NCI-H1930 (cell line): ENCODE data around the gene NTN1.
"Not testable (repeated sequence)": the region's sequence is repeated elsewhere in the genome, so short reads cannot be mapped to it uniquely, and the experiment has no call there.

Experiments
- DNase-seq, 2 experiments: peaks; one replicate each; lab custom pipeline; 2025; lab: John Stamatoyannopoulos, UW

Gene NTN1

DNA sequence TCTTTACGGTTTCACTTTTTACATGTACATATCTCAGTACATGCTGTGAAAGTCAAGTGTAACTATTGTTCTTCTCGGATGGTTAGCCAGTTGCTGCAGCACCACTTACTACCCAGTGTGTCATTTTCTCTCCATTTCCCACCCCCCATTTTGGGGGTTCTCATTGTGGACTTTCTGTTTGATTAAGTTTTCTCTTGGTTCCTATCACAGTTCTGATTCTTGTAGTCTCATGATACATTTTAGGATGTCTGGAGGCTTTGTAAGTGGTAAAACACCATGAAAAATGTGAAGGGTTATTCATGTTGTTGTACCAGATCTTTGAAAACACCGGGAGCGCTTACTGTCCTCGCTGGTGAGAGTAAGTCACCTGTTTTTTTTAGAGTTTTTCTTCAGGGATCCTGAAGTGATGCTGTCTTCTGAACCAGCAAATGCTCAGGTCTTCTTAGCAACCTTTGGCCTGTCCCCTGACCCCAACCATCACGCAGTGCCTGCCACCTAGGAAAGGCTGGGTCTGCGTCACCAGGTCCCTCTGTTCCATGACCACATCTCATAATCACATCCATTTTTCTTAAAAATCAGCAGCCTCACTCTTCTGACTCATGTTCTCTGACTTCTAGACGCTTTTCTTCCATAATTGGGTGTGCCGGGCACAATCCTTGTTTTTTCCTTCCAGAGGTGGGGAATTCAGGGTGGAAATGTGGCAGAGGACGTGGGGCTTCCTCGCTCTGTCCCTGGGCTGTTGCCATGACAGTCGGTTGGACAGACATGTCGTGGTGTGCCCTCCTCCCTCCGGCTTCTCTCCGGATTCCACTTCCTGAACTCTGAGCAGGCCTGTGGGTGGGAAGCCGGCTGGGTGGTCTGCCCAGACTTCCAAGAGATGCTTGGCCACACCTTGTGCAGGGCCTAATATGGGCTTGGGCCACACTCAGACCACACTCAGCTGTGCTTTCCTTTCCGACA lies 102.6 kb downstream of the NTN1 start:
- no peak for DNase-seq

DNA sequence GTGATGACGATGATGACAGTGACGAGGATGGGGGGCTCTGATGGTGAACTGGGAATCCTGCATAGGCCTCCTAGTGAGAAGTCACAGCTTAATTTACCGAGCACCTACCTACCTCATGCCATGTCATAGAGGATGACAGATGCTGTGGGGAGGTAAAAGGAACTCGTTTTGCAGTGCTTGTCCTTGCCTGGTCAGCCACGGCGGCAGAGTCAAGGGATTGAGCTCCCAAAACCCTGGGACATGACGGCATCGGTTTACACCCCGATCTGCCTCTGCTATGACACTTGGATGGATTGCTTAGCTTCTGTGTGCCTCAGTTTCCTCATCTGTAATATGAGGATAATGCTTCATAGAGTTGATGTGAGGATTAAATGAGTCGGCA lies 103.2 kb downstream of the NTN1 start:
- no peak for DNase-seq

DNA sequence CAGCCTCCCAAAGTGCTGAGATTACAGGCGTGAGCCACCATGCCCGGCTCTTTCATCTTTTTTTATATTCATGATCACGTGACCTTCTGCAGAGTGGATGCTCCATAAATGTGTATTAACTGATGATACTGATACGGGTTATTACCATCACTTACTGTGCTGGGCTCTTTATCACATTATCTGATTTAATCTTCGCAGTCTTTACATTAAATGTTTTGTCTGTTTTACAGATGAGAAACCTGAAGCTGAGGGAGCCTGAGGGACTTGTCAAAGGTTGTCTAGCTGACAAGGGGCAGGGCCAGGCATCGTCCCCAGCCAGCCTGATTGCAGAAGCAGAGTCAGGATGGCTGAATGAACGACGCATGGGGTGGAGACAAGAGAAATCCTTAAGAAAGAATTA lies 104.4 kb downstream of the NTN1 start:
- no peak for DNase-seq

DNA sequence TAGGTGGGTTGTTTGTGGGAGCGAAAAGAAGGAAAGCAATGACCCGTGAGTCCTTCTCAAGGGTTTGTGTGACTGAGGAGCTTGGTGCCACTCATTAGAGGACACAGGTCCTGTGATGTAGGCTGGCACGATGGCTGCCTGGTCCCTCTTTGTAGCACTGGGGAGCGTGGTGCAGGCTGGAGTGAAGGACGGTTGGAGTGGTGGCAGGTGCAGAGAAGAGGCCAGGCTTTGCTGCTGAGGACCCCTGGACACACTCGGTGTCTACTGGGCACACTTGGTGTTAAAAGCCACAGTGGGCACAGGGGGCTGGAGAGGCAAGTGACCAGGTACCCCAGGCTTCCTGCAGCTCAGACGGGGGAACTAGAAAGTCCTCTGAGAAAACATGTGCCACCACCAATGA lies 106.0 kb downstream of the NTN1 start:
- no peak for DNase-seq

DNA sequence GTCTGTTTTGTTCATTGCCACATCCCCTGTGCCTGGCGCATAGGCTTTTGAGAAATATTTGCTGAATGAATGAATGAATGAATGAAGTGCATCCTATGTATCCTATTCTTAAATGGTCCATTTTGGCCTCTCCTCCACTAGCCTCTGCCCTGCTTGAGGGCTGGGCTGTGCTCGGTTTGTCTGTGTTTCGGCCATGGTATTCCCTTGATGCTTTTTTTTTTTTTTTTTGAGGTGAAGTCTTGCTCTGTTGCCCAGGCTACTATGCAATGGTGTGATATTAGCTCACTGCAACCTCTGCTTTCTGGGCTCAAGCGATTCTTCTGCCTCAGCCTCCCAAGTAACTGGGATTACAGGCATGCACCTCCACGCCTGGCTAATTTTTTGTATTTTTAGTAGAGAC lies 110.1 kb downstream of the NTN1 start:
- DNase-seq = no peak

DNA sequence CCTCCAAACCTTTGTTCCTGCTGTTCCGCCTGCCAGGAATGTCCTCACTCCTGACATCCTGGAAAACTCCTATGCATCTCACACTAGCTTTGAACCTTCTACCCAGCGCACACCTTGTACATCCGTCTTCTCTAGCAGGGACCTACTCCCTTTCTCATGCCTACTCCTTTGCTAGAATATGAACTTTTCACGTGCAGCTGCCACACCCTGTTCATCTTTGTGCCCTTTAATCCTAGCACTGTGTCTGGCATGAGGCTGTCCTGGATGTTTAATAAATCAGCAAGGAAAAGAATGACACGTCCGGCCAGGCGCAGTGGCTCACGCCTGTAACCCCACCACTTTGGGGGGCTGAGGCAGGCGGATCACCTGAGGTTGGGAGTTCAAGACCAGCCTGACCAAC lies 111.0 kb downstream of the NTN1 start:
- DNase-seq = no peak

DNA sequence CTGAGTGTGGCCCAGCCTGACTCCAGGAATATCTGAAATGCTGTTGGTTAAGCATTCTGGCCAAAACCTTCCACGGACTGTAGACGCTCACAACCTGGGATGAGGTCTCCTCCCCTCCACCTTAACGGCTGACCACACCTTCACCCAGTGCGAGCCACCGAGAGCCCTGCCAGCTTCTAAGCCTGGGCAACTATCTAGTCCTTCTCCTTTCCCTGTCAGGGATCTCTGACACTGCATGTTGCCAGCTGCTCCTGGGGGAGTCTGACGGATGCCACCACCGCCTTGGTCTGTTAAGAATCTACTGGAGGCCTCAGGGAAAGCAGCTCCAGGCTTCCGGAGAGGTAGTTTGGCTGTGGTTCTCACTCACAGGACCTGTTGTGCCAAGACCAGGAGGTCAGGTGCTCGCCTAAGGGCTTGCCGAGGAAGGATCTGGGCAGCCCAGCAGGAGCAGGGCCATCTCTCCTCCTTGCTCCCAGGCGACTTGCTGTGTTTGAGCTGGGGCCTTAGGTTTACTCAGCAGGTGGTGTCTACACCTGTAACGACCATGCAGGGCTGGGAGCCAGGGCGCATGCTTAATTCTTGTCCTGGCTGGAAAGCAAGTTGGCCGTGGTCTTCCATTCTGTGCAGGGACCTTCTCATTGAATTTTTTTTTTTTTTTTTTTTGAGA lies 111.8 kb downstream of the NTN1 start:
- DNase-seq = no peak

DNA sequence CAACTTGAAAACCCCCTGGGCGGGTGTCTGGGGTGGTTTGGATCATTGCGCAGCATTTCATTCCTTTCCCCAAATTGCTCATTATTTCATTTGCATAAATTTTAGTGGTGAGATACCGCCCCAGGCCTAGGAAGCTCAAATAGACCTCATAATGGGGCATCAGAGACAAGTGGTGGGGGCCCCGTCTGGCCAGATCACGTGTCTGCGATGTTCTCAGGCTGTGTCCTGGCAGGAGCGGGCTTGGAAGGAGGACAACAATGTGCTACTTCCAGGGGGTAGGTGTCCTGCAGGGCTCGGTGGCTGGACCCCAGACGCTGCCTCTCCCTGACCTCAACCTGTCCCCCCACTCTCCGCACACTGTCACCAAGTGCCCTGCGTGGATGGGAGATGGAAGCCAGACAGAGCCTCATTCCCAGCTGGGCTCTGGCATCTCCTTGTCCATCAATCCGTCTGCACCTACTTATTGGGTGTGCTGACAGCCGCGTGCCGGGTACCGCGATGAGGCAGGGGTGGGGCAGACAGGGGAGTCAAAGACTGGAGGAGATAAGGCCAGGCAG lies 116.9 kb downstream of the NTN1 start:
- DNase-seq = no peak

DNA sequence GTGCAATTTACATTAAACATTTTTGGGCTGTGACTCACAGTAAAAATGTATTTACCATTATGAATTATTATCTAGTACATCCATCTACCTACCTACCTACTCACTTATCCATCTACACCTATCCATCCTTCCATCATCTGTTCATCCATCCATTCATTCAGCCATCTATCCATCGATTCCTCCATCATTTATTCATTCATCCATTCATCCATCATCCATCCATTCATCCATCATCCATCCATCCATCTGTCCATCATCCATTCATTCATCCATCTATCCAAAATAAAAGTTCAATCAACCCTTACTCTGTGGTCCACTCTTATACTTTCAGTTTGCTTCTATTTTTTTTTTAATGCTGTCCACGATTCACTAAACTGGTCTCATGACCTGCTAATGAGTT lies 118.4 kb downstream of the NTN1 start:
- no peak for DNase-seq

DNA sequence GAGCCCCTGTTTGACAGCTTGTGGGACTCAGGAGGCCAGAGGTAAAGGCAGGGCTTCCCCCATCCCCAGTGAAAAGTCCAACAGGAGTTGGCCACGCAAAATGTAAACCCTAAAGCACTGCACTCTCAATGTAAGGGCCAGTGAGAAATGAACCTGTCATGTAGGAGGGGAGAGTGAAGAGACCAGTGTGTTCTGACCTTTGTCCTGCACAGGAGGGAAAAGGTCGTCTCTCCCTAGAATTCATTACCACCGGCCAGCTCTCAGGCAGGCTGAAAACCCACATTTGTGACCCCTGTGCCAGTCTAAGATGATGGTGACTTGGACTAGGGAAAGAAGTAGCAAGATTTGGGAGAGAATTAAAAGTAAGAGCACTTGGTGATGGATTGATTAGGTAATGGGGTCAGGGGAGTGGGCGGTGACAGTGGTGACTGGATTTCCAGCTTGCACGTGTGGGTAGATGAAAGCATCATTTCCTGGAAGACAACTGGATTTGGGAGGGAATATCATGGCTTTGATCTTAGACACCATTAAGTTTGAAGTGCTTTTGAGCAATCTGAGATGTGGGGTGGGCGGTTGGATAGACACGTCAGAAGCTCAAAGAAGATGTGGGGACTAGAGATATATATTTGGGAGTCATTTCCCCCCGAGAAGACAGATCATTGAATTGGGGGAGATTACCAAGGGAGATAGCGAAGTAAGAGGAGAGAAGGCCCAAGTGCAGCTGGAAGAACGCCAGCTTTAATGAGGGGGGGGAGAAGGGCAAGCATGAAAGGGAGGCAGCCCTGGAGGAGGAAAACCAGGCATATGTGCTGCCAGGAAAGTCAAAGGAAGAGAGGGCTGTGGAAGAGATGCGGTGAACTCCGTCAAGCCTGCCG lies 119.5 kb downstream of the NTN1 start:
- DNase-seq = no peak

DNA sequence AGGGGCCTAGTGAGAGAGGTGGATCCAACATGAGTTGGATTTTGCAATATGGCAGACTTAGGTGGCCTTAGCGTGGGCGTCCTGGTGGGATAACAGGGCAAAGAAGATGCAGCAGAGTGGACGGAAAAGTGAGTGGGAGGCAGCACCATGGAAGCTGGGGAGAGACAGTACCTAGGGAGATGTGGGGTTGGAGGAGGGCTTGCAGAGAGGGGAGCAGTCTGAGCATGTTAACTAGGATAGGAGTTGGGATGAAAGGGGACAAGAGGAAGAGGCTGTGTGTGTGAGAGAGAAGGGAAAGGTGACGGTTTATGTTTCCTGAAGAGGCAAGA lies 120.1 kb downstream of the NTN1 start:
- no peak for DNase-seq

DNA sequence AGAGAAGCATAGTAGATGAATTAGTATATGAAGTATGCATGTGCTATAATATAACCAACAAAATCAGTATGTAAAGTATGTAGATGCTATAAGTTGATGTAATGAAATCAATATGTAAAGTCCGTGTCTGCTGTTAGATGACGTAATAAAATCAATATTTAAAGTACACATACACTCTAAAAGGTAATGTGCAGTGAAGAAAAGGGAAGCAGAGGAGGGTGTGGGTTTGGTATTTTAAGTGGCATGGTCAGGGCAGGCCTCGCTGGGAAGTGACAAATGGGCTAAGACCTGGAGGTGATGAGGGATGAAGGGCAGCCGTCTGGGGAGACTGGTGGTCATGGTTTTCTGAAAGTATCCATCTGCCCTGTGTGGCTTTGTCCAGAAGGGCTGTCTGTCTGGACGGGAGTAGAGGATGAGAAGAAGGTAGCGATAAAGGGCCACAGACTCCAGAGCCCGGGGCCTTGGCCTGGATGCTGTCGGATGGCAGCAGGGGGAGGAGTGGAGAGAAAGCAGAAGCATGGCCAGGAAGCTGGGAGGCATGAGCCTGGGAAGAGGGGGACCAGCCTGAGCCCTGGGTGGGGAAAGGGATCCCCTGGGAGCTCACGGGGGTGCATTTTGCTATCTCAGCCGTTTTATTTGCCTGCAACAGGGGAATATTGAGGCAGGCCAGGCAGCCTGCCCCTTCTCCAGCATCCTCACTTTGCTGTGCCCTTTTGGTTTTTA lies 121.6 kb downstream of the NTN1 start:
- DNase-seq = no peak

DNA sequence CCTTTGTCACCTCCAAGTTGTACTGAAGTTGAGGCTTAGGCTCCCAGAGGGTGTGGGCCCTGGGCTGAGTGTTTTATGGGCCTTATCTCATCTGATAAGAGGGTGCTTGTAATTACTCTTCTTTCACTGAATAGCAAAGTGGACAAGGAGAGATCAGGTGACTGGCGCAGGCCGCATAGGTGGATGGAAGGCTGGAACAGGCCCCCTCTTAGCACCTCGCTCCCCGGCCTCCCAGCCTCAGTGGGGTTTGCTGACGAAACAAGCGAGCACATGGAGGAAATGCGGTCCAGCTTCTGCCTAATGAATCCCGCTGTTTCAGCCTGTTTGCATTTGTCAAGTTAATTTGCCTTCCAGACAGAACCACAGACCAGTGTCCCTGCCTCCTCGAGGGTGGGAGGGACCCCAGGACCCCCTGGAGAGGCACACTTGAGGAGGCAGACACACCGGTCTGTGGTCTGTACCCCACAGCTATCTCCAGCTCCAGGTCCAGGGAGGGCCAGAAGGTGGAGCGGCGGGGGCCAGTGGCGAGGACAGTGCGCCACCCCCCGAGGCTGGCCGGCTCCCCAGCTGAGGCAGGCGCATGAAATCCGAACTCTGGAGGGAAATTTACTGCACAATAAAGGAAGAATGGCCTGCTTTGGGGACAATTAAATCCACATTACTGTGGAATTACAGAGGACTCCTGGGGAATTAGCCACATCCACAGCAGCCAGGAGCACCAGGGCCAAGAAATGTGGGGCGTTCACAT lies 123.4 kb downstream of the NTN1 start:
- no peak for DNase-seq

DNA sequence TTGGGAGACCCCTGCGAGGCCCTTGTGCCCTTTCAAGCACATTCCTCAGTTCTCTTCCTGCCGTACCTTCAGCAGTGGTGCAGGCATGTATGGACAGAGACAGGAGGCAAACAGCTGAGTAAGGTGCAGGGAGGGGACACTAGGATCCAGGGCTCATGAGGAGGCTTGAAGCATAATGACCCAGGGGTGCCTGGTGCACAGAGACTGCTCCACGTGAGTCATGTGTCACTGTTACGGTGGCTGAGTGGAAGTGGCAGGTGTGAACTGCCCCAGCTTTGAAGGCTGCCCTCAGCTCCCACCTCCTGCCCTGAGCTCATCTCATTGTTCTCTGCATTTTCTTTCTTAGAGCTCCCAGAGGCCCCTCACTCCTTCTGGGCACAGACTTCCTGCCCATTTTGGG lies 124.8 kb downstream of the NTN1 start:
- no peak for DNase-seq

DNA sequence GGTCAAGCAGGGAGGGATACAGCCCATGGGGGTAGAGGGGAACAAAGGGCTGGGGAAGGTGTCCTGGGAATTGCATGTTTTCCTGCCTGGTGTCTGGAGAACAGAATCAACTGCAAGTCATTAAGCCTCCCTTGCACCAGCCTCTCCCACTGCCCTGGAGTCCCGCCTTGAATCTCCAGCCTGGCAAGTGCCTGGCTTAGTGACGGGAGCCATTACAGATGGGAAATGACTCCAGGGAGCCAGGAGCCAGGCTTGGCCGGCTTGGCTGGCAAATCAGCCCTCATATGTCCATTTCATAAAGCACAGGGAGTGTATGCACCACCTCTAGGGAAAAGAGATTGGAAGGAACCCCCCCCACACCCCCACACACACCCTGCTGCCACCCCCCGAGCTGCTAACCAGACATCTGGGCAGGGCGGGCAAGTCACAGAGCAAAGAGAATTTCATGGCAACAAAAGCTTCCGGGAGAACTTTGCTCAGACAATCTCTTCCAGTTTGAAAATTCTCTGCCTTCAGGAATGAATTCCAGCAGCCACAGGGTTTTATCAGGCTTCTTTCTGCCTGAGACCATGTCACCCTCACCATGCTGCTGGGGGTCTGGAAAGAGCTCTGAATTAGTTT lies 127.7 kb downstream of the NTN1 start:
- no peak for DNase-seq

DNA sequence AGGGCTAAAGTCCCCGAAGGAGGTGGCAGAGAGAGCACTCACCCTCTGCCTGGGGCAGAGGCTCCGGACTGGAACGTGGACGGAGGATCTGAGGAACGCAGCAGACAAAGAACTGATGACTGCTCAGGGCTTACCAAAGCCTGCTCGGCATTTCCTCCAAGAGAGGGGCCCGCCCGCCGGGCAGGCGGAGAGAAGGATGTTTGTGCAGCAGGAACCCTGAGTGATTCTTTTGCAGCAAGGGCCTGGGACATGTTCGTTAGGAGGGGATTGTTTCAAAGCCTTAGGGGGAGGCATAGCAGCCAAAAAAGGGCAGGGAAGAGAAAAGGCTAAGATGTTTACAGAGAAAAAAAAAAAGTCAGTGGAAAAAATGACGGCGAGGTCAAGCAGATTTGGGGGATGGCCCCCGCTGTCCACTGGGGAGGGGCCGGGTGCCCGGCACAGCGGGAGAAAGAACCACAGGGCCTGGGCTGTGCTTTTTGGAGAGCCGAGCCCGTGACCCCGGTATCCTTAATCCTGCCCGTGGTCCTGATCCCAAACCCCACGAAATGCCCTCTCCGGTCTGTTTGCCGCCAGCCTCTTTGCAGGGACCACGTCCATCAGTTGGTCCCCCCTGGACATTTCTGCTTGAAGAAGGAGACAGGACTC lies 129.3 kb downstream of the NTN1 start:
- DNase-seq = no peak

DNA sequence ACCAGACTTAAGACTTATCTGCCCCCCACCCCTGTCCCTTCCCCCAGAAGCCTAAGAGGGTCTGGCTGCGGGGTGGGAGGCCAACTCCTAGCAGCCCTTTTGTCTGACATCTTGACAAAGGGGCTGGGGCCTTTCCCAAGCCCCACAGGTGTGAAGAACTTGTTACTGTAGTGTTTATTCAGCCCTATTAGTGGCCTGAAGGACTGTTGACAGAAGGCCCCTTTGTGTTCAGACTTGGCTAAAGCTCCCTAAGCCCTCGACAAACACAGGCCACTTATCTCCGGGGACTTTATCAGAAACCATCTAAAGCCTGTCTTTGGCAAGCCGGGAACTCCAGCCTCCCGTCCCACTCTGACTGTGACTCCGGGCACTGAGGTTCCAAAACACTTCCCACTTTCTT lies 129.8 kb downstream of the NTN1 start:
- DNase-seq = no peak

DNA sequence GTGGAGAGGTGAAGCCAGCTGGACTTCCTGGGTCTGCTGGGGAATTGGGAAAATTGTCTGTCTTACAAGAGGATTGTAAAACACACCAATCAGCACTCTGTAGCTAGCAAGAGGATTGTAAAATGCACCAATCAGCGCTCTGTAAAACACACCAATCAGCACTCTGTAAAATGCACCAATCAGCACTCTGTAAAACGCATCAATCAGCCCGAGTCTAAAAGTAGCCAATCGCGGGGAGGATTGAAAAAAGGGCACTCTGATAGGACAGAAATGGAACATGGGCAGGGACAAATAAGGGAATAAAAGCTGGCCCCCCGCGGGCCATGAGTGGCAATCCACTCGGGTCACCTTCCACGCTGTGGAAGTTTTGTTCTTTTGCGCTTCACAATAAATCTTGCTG lies 130.4 kb downstream of the NTN1 start:
- not testable (repeated sequence) for DNase-seq

DNA sequence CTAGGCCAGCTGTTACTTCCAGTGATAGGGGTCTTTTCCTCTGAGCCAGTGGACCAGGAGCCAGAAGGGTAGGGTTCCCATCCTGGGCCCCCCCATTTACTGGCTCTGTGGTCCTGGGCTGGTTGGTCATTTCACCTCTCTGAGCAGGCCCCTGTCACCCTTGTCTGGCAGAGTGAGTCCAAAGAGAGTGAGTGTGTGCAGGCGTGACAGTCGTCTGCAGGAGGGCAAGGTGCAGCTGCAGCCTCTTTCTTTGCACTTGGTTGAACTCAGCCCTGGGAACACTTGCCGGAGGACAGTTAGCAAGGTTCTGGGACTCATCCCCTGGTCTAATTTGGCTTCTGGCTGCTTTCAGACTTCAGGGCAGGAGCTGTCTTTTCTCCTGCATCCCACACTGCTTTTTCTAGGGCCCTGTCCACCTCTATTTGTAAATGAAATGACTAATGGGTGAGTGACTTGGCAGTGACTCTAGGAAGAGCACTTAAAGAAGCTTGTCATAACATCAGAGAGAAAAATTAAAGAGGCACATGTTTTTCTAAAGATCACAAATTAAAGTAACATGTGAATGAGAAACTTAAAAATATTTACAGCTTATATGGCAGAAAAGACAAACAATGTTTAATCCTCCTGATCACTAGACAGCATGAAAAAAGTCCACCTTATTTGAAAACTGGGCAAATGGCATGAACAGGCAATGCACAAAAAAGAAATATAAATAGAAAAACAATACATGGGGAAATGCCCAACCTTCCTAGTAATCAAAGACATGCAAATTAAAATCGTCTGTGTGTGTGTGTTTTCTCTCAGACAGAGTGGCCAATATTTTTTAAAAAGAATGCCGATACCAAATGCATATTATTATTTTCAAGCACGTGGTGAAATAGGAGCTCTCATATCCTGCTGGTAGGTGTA lies 137.5 kb downstream of the NTN1 start:
- DNase-seq = no peak
